ENCODE measurements around the gene TM9SF3.
"Not testable (repeated sequence)": the region's sequence is repeated elsewhere in the genome, so short reads cannot be mapped to it uniquely, and the experiment has no call there.

Gene TM9SF3

GRCh38 chr10:96598846-96599245 is 12.0 kb upstream of the TM9SF3 start:
- no peak for DNase-seq (ENCODE audit: low read depth)

GRCh38 chr10:96596422-96597407 is 9.9 kb upstream of the TM9SF3 start:
- no peak for DNase-seq (ENCODE audit: low read depth)

GRCh38 chr10:96595741-96596140 is 8.9 kb upstream of the TM9SF3 start:
- DNase-seq (ENCODE audit: low read depth), result no peak

GRCh38 chr10:96591946-96592345 is 5.1 kb upstream of the TM9SF3 start:
- DNase-seq (ENCODE audit: low read depth), result no peak

GRCh38 chr10:96588616-96589419 is 2.0 kb upstream of the TM9SF3 start:
- no peak for DNase-seq (ENCODE audit: low read depth)

GRCh38 chr10:96588060-96588554 is 1.3 kb upstream of the TM9SF3 start:
- DNase-seq (ENCODE audit: low read depth), result no peak

GRCh38 chr10:96587264-96588059 is 650 bp upstream of the TM9SF3 start:
- no peak for DNase-seq (ENCODE audit: low read depth)

- DNase-seq (ENCODE audit: low read depth), result no peak
Measured at GRCh38 chr10:96585736-96586418, 935 bp downstream of the TM9SF3 start.

- no peak for DNase-seq (ENCODE audit: low read depth)
Measured at GRCh38 chr10:96584474-96584873, 2.3 kb downstream of the TM9SF3 start.

- DNase-seq (ENCODE audit: low read depth), result no peak
Measured at GRCh38 chr10:96584035-96584434, 2.8 kb downstream of the TM9SF3 start.

- no peak for DNase-seq (ENCODE audit: low read depth)
Measured at GRCh38 chr10:96579133-96579532, 7.7 kb downstream of the TM9SF3 start.

- DNase-seq (ENCODE audit: low read depth), result no peak
Measured at GRCh38 chr10:96578633-96579032, 8.2 kb downstream of the TM9SF3 start.

- no peak for DNase-seq (ENCODE audit: low read depth)
Measured at GRCh38 chr10:96578022-96578421, 8.8 kb downstream of the TM9SF3 start.

- no peak for DNase-seq (ENCODE audit: low read depth)
Measured at GRCh38 chr10:96577069-96577468, 9.7 kb downstream of the TM9SF3 start.

GRCh38 chr10:96576277-96576980 is 10.4 kb downstream of the TM9SF3 start:
- no peak for DNase-seq (ENCODE audit: low read depth)

- not testable (repeated sequence) for DNase-seq (ENCODE audit: low read depth)
Measured at GRCh38 chr10:96574564-96574963, 12.2 kb downstream of the TM9SF3 start.

- no peak for DNase-seq (ENCODE audit: low read depth)
Measured at GRCh38 chr10:96573036-96573435, 13.8 kb downstream of the TM9SF3 start.

- no peak for DNase-seq (ENCODE audit: low read depth)
Measured at GRCh38 chr10:96570983-96571964, 15.5 kb downstream of the TM9SF3 start.

- no peak for DNase-seq (ENCODE audit: low read depth)
Measured at GRCh38 chr10:96570511-96570910, 16.3 kb downstream of the TM9SF3 start.

All from GM04503 (cell line).